H1 (cell line): Measurements from ENCODE around the gene LAMB1. TPM values are rescaled to one million over a fixed set of nuclear protein-coding genes. Genes with fewer than 3 reads are reported as not detected.

Source experiments
- CTCF ChIA-PET: fragments of 300-600 bp; sonication (Branson Sonifier 250); formaldehyde crosslinking; loops from one replicate; lab custom pipeline; 2021; ENCODE audit not compliant: partially characterized antibody; lab: Charles Lee
- POLR2A ChIA-PET: fragments of 300-600 bp; sonication (Branson Sonifier 250); formaldehyde crosslinking; loops from one replicate; lab custom pipeline; 2021; ENCODE audit warnings: inconsistent platforms; ENCODE audit not compliant: partially characterized antibody; lab: Charles Lee
- DNase-seq, 2 experiments: peaks; one replicate each; pipeline versions ENCODE4 v3.0.0 to v3.0.0-alpha.2; 2010 to 2022; ENCODE audit warnings: low spot score in 2 of 2, low read depth in 1 of 2, mixed read lengths in 1 of 2
- FAIRE-seq: peaks from 2 replicates; lab custom pipeline; 2011; peaks lifted over from hg19 to GRCh38; lab: Jason Lieb, UNC
- H2AFZ ChIP-seq: 2 replicates; pipeline ENCODE4 v1.8.1; 2012; ENCODE audit warnings: low read length, inconsistent platforms
- H2AK5ac ChIP-seq: 2 replicates; pipeline ENCODE4 v1.6.1; 2013; ENCODE audit warnings: low read depth, low read length
- H2BK120ac ChIP-seq: replicated peaks from 2 replicates; pipeline ENCODE3; 2013; ENCODE audit warnings: low read depth, low read length, inconsistent platforms
- H2BK12ac ChIP-seq: 2 replicates; pipeline ENCODE4 v1.6.1; 2013; ENCODE audit warnings: low read depth, low read length
- H2BK15ac ChIP-seq: 2 replicates; pipeline ENCODE4 v1.6.1; 2013; ENCODE audit warnings: low read length
- H2BK20ac ChIP-seq: 2 replicates; pipeline ENCODE4 v1.6.1; 2013; ENCODE audit warnings: low read length
- H2BK5ac ChIP-seq: 2 replicates; pipeline ENCODE4 v1.6.1; 2013; ENCODE audit warnings: low read depth, low read length
- H3K14ac ChIP-seq: 2 replicates; pipeline ENCODE4 v1.6.1; 2013; ENCODE audit warnings: inconsistent platforms; ENCODE audit not compliant: insufficient read length
- H3K18ac ChIP-seq: 2 replicates; pipeline ENCODE4 v1.6.1; 2013; ENCODE audit warnings: low read length; ENCODE audit errors: extremely low read depth
- H3K23ac ChIP-seq: 2 replicates; pipeline ENCODE4 v1.6.1; 2013; ENCODE audit warnings: inconsistent platforms; ENCODE audit not compliant: insufficient read length
- H3K23me2 ChIP-seq: 2 replicates; pipeline ENCODE4 v1.6.1; 2013; ENCODE audit warnings: low read depth, low read length
- H3K27ac ChIP-seq: 2 replicates; pipeline ENCODE4 v1.6.1; 2011; ENCODE audit warnings: low read depth, low read length, inconsistent platforms
- H3K27me3 ChIP-seq, 4 experiments: replicated peaks in 1 of 4; 1 replicate in 1 of 4; 2 replicates in 3 of 4; pipeline versions ENCODE4 v1.6.1 to v1.8.1; 2011 to 2013; ENCODE audit warnings: low read length in 3 of 4, mild to moderate bottlenecking in 3 of 4, inconsistent platforms in 2 of 4, mixed read lengths in 2 of 4, moderate library complexity in 1 of 4; ENCODE audit not compliant: control insufficient read depth in 3 of 4, insufficient read depth in 3 of 4; ENCODE audit errors: extremely low read depth in 1 of 4
- H3K36me3 ChIP-seq, 4 experiments: 2 replicates each; pipeline versions ENCODE4 v1.6.1 to v1.8.1; 2011 to 2013; ENCODE audit warnings: mild to moderate bottlenecking in 4 of 4, low read length in 3 of 4, moderate library complexity in 2 of 4, control low read depth in 1 of 4, inconsistent platforms in 1 of 4; ENCODE audit not compliant: insufficient read depth in 4 of 4, control insufficient read depth in 2 of 4
- H3K4ac ChIP-seq: replicated peaks from 2 replicates; pipeline ENCODE3; 2013; ENCODE audit warnings: low read length, low read depth, mixed read lengths, inconsistent platforms; ENCODE audit not compliant: insufficient read length
- H3K4me1 ChIP-seq, 4 experiments: replicated peaks in 1 of 4; 1 replicate in 1 of 4; 2 replicates in 3 of 4; pipeline versions ENCODE4 v1.6.1 to v1.8.1; 2011 to 2013; ENCODE audit warnings: low read length in 3 of 4, inconsistent platforms in 2 of 4, mixed read lengths in 1 of 4; ENCODE audit not compliant: insufficient read depth in 4 of 4, control insufficient read depth in 3 of 4
- H3K4me2 ChIP-seq, 2 experiments: 2 replicates each; pipeline versions ENCODE4 v1.6.1 to v1.8.1; 2011 to 2013; ENCODE audit warnings: low read depth in 2 of 2, low read length in 2 of 2, control low read depth in 1 of 2, inconsistent platforms in 1 of 2, mild to moderate bottlenecking in 1 of 2; ENCODE audit not compliant: insufficient read depth in 1 of 2
- H3K4me3 ChIP-seq, 4 experiments: fragments of 200-600, 300-600 bp in 1 of 4; sonication (generic), shearing (Covaris generic), sonication (Bioruptor Twin) in 1 of 4; 2 replicates each; pipeline versions ENCODE4 v1.5.1 to v1.8.1; 2011 to 2016; ENCODE audit warnings: low read length in 4 of 4, low read depth in 3 of 4, control low read depth in 2 of 4, inconsistent platforms in 2 of 4, mild to moderate bottlenecking in 2 of 4, mixed read lengths in 1 of 4, moderate library complexity in 1 of 4; ENCODE audit not compliant: insufficient read depth in 2 of 4; ENCODE audit errors: extremely low read depth in 1 of 4
- H3K56ac ChIP-seq: replicated peaks from 2 replicates; pipeline ENCODE3; 2013; ENCODE audit warnings: low read depth, mild to moderate bottlenecking, mixed read lengths, low read length, inconsistent platforms; ENCODE audit not compliant: insufficient read length
- H3K79me1 ChIP-seq: 2 replicates; pipeline ENCODE4 v1.6.1; 2013; ENCODE audit warnings: low read depth, low read length, control low read depth
- H3K79me2 ChIP-seq, 2 experiments: 2 replicates each; pipeline versions ENCODE4 v1.6.1 to v1.8.1; 2012 to 2013; ENCODE audit warnings: low read length in 2 of 2, mild to moderate bottlenecking in 2 of 2, inconsistent platforms in 1 of 2; ENCODE audit not compliant: insufficient read depth in 2 of 2, control insufficient read depth in 1 of 2
- H3K9ac ChIP-seq, 4 experiments: replicated peaks in 1 of 4; 1 replicate in 1 of 4; 2 replicates in 3 of 4; pipeline versions ENCODE4 v1.6.1 to v1.8.1; 2011 to 2013; ENCODE audit warnings: low read depth in 3 of 4, low read length in 3 of 4, control low read depth in 2 of 4, mild to moderate bottlenecking in 2 of 4, moderate library complexity in 2 of 4, inconsistent platforms in 1 of 4; ENCODE audit errors: extremely low read depth in 1 of 4
- H3K9me3 ChIP-seq, 2 experiments: 2 replicates each; pipeline versions ENCODE4 v1.6.1 to v1.8.1; 2012 to 2013; ENCODE audit warnings: mild to moderate bottlenecking in 2 of 2, moderate library complexity in 2 of 2, control low read depth in 1 of 2, inconsistent platforms in 1 of 2, low read depth in 1 of 2, low read length in 1 of 2, mixed read lengths in 1 of 2; ENCODE audit not compliant: insufficient read depth in 2 of 2
- H4K20me1 ChIP-seq, 2 experiments: replicated peaks in 1 of 2; 2 replicates each; pipeline versions ENCODE3 to v1.8.1; 2011 to 2013; ENCODE audit warnings: inconsistent platforms in 2 of 2, low read length in 2 of 2, mild to moderate bottlenecking in 1 of 2; ENCODE audit not compliant: insufficient read depth in 2 of 2, control insufficient read depth in 1 of 2
- H4K5ac ChIP-seq: 2 replicates; pipeline ENCODE4 v1.6.1; 2013; ENCODE audit warnings: low read length, low read depth, mixed read lengths, inconsistent platforms; ENCODE audit not compliant: insufficient read length
- H4K8ac ChIP-seq: 2 replicates; pipeline ENCODE4 v1.8.0; 2013; ENCODE audit warnings: mild to moderate bottlenecking, moderate library complexity, low read length, inconsistent platforms; ENCODE audit not compliant: insufficient read depth; ENCODE audit errors: extremely low read depth
- H4K91ac ChIP-seq: replicated peaks from 2 replicates; pipeline ENCODE3; 2013; ENCODE audit warnings: low read length, mixed read lengths, inconsistent platforms; ENCODE audit not compliant: insufficient read length
- WGBS, 2 experiments: shearing (Covaris generic) in 1 of 2; methylation state at CpG; one replicate each; pipeline versions ENCODE4 v1.1.6 to v1.1.7; 2013 to 2015; ENCODE audit warnings: low lambda C conversion rate in 2 of 2, mixed read lengths in 2 of 2, inconsistent platforms in 1 of 2, low coverage in 1 of 2, missing lambda C conversion rate in 1 of 2; ENCODE audit not compliant: insufficient replicate concordance in 2 of 2, insufficient coverage in 1 of 2, insufficient read length in 1 of 2; ENCODE audit errors: extremely low coverage in 1 of 2, missing lambda C conversion rate in 1 of 2; 5-methylcytosine and 5-hydroxymethylcytosine counted together
- polyA plus RNA-seq, 7 experiments: library from polyadenylated mRNA; depleted of rRNA in 3 of 7; stranded (reverse) in 5 of 7; unstranded in 2 of 7; fragments of >200 nt in 5 of 7; fragments of 200-250 nt in 2 of 7; gene quantifications; 1 replicate in 5 of 7; 2 replicates in 1 of 7; 4 replicates in 1 of 7; pipeline versions ENCODE4 v1.2.1 to v1.2.3, GENCODE V29; 2011 to 2013; ENCODE audit warnings: missing spikeins in 2 of 7, mixed read lengths in 2 of 7
- total RNA-seq: library from RNA; stranded (reverse); fragmentation: NEBNext Ultra II Directional; extraction: Animal tissue kit (Norgen Biotek cat#: 25700); gene quantifications from 2 replicates; pipeline ENCODE4 v1.2.1, GENCODE V29; 2021

Gene LAMB1
- total and polyA plus RNA-seq, 2 of the 8 experiments (the other 6 are each of a cell fraction or from before 2014, with no cell fraction given) = 31.9 to 38.5 TPM

GRCh38 chr7:107996072-107996882, 6.7 kb downstream of the LAMB1 start:
- Histone ChIP-seq H3K56ac (no peak overlapping the region), H3K27ac (no peak overlapping the region), H3K4me1 (peaks cover 0 to 4% (median under 1%) of the 10 kb centered on the region in 4 experiments; a peak in 4 of 7 replicates), H3K23ac (no peak overlapping the region), H4K91ac (no peak overlapping the region), H4K20me1 (peaks cover 0 to 1% of the 10 kb centered on the region in 2 experiments), H3K4ac (no peak overlapping the region), H3K27me3 (peaks cover 0 to 11% (median 10%) of the 10 kb centered on the region in 4 experiments; a peak in 6 of 7 replicates), H3K18ac (no peak overlapping the region), H4K5ac (no peak overlapping the region), H2BK15ac (no peak overlapping the region), H3K79me1 (no peaks in the 10 kb centered on the region), H2BK20ac (no peak overlapping the region), H2BK5ac (no peak overlapping the region), H3K9me3 (no peaks in the 10 kb centered on the region), H3K14ac (no peak overlapping the region), H2BK12ac (no peak overlapping the region), H2AK5ac (no peak overlapping the region), H2BK120ac (no peak overlapping the region), H2AFZ (no peak overlapping the region), H4K8ac (no peak overlapping the region), H3K4me2 (no peak overlapping the region), H3K36me3 (peaks cover 0 to 27% (median 7%) of the 10 kb centered on the region in 4 experiments; a peak in 4 of 8 replicates), H3K23me2 (peaks cover 2% of the 10 kb centered on the region; the same call in 1 of the 2 replicates), H3K4me3 (no peak overlapping the region), H3K79me2 (no peaks in the 10 kb centered on the region), H3K9ac (no peak overlapping the region)
- ChIA-PET CTCF (interaction anchor here (0.8 to 2.8 kb wide), 4 partner anchors 21 to 149 kb away, joined by 3 to 7 read pairs (median 3); partner anchors contain the start of gene DLD), POLR2A (no interaction called here)
- no peak for FAIRE-seq
- WGBS, 2 experiments = 92% methylated on average over 7 of the region's 7 CpGs; no CpG with 5 or more reads in 1 of the 2 experiments
- no peak for DNase-seq
